Duodenal mucosa (tissue), 2 donors: ENCODE results near the gene SPRR2F.

Source experiments
- H3K27ac ChIP-seq: one replicate; pipeline ENCODE4 v1.7.0; 2013; ENCODE audit warnings: low read depth, low read length
- H3K27me3 ChIP-seq, 2 donors: one replicate each; pipeline ENCODE4 v1.7.0; 2013; ENCODE audit warnings: low read length in 2 of 2, control low read depth in 1 of 2; ENCODE audit not compliant: insufficient read depth in 2 of 2, control insufficient read depth in 1 of 2
- H3K36me3 ChIP-seq, 2 donors: one replicate each; pipeline ENCODE4 v1.7.0; 2013; ENCODE audit warnings: low read length in 2 of 2, control low read depth in 1 of 2; ENCODE audit not compliant: insufficient read depth in 2 of 2, control insufficient read depth in 1 of 2
- H3K4me1 ChIP-seq, 2 donors: one replicate each; pipeline ENCODE4 v1.7.0; 2013; ENCODE audit warnings: low read length in 2 of 2, control low read depth in 1 of 2; ENCODE audit not compliant: insufficient read depth in 2 of 2, control insufficient read depth in 1 of 2
- H3K4me3 ChIP-seq, 2 donors: one replicate each; pipeline ENCODE4 v1.7.0; 2013; ENCODE audit warnings: low read length in 2 of 2, low read depth in 1 of 2
- H3K9ac ChIP-seq, 2 donors: one replicate each; pipeline ENCODE4 v1.7.0; 2013; ENCODE audit warnings: low read length in 2 of 2, low read depth in 1 of 2
- H3K9me3 ChIP-seq, 2 donors: one replicate each; pipeline ENCODE4 v1.7.0; 2013; ENCODE audit warnings: low read length in 2 of 2, control low read depth in 1 of 2; ENCODE audit not compliant: control insufficient read depth in 1 of 2

The SPRR2F gene

GRCh38 chr1:153087652-153088051 lies 25.7 kb downstream of the SPRR2F start:
- Histone ChIP-seq H3K4me3 (no peak overlapping the region), H3K9ac (no peak overlapping the region), H3K27me3 (no peaks in the 10 kb centered on the region), H3K36me3 (no peaks in the 10 kb centered on the region), H3K4me1 (no peaks in the 10 kb centered on the region), H3K27ac (no peak overlapping the region), H3K9me3 (no peaks in the 10 kb centered on the region)

DNA sequence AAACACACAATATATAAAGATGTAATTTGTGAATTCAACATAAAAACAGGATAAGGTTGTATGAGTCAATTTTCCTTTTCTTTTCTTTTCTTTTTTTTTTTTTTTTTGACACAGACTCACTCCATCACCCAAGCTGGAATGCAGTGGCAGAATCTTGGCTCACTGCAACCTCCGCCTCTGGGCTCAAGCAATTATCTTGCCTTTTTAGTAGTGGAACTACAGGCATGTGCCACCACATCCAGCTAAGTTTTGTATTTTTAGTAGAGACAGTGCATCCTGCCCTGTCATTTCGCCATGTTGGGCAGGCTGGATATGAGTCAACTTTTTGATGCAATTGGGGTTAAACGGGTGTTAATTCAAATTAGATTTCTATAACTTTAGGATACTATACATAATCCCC lies 31.6 kb downstream of the SPRR2F start:
- no peak overlapping the region for H3K9ac ChIP-seq
- H3K36me3 ChIP-seq, result no peaks in the 10 kb centered on the region
- no peaks in the 10 kb centered on the region for H3K27me3 ChIP-seq
- no peaks in the 10 kb centered on the region for H3K4me1 ChIP-seq
- H3K27ac ChIP-seq, result no peak overlapping the region
- H3K9me3 ChIP-seq, result no peaks in the 10 kb centered on the region
- H3K4me3 ChIP-seq, result no peak overlapping the region

DNA sequence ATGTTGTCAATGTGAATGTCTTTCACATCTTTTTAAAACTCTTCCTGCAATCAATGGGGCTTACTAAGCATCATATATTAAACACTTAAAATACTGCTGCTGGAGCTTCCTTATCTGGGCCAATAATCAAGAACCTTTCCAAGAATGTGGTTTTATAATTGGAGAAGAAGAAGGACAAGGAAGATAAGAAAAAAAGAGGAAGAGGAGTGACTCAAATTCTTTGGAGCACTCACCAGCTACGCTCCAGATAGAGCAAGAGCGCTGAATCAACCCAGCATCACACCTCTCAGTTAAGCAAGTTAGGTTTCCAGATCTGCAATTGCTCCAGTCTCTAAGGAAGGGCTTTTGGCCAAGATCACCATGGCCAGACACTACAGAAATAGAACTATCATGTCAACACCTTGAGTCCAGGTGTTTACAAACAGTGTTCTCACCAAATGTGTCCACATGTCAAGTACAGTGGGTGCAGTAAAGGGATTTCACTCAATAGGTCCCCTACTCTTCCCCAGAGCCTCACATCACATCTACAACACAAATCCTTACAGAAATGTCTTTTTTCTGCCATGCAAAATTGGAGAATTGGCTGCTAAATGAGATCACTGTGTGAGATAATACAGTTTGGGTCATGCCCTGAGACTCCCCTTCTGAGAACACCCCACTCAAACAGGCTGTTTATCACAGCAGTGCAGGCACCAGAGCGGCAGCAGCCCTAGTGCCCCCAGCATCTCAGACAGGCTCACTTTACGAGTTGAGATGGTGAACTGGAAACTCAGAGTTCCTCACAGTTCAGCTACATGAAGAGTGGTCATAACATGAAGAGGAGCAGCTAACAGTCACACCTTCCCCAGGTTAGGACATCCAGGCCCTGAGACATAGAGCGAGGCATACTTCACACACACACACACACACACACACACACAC lies 40.2 kb downstream of the SPRR2F start:
- H3K9me3 ChIP-seq, result no peaks in the 10 kb centered on the region
- H3K36me3 ChIP-seq, result no peaks in the 10 kb centered on the region
- no peaks in the 10 kb centered on the region for H3K27me3 ChIP-seq
- no peak overlapping the region for H3K27ac ChIP-seq
- H3K9ac ChIP-seq, result no peak overlapping the region
- H3K4me3 ChIP-seq, result no peak overlapping the region
- no peaks in the 10 kb centered on the region for H3K4me1 ChIP-seq

GRCh38 chr1:153071511-153071910 lies 41.8 kb downstream of the SPRR2F start, which contains the start of gene SPRR2B:
Gene SPRR2B, minus strand, starts transcription at chr1:153071611. Its CDS starts 772 bp downstream, at chr1:153070839.
- H3K9me3 ChIP-seq, result no peaks in the 10 kb centered on the region
- no peaks in the 10 kb centered on the region for H3K4me1 ChIP-seq
- H3K9ac ChIP-seq, result no peak within 1 kb of the TSS
- no peaks in the 10 kb centered on the region for H3K36me3 ChIP-seq
- no peak within 1 kb of the TSS for H3K4me3 ChIP-seq
- H3K27ac ChIP-seq, result no peak within 1 kb of the TSS
- no peaks in the 10 kb centered on the region for H3K27me3 ChIP-seq

DNA sequence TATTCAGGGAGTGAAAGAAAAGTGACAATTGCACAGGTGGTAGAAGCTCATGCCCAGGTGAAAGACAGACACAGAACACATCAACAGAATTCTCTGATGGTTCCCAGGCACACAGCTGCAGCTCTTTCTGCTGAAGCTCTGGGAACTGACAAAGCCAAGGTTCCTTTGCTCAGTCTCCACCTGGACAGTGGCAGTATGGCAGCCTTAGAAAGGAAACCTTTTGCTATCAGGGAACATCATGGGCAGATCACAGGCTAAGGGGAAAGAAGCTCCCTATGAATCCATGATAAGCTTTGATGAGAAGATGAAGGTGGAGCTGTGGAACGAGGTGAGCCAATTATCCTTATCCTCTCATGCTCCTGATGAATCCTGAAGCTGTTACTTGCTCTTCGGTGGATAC lies 43.1 kb downstream of the SPRR2F start:
- Histone ChIP-seq H3K9me3 (no peaks in the 10 kb centered on the region), H3K4me1 (no peaks in the 10 kb centered on the region), H3K36me3 (no peaks in the 10 kb centered on the region), H3K4me3 (no peak overlapping the region), H3K9ac (no peak overlapping the region), H3K27me3 (peaks cover 0 to under 1% of the 10 kb centered on the region in 2 donors), H3K27ac (no peak overlapping the region)
